SK-N-MC (cell line): ENCODE results near the gene ATP13A1.

Source experiments
- EZH2 ChIP-seq: fragments of 200-600 bp; sonication (generic); IDR thresholded peaks from one replicate; pipeline ENCODE4 v1.6.1; 2017; ENCODE audit warnings: antibody characterized with exemption
- FOXP2 ChIP-seq: optimal IDR thresholded peaks from 2 replicates; pipeline ENCODE3; 2011; ENCODE audit warnings: mild to moderate bottlenecking, moderate library complexity; ENCODE audit not compliant: insufficient read depth; ENCODE audit errors: extremely low read length, control extremely low read depth
- POLR2AphosphoS5 ChIP-seq: IDR thresholded peaks from 2 replicates; pipeline ENCODE4 v1.6.1; 2012; ENCODE audit warnings: mild to moderate bottlenecking, low read depth, low read length, borderline replicate concordance

GRCh38 chr19:19630062-19630414 is 33.4 kb downstream of the ATP13A1 start:
- TF ChIP-seq EZH2 (no peak), FOXP2 (no peak), POLR2AphosphoS5 (no peak)
